HL-60/S4 treated with phorbol 12-myristate 13-acetate at 8.2 ng/mL for 4 days and 3 days (cell line): ENCODE data around the gene CHST4.
"Not testable (repeated sequence)": the region's sequence is repeated elsewhere in the genome, so short reads cannot be mapped to it uniquely, and the experiment has no call there.

Experiments used
- in situ Hi-C: fragments of 300-500 bp; cut with MboI; formaldehyde crosslinking; loops from 2 replicates; pipeline ENCODE4 v1.15.0; 2022; ENCODE audit warnings: low sequenced_read_pairs

Gene CHST4

DNA sequence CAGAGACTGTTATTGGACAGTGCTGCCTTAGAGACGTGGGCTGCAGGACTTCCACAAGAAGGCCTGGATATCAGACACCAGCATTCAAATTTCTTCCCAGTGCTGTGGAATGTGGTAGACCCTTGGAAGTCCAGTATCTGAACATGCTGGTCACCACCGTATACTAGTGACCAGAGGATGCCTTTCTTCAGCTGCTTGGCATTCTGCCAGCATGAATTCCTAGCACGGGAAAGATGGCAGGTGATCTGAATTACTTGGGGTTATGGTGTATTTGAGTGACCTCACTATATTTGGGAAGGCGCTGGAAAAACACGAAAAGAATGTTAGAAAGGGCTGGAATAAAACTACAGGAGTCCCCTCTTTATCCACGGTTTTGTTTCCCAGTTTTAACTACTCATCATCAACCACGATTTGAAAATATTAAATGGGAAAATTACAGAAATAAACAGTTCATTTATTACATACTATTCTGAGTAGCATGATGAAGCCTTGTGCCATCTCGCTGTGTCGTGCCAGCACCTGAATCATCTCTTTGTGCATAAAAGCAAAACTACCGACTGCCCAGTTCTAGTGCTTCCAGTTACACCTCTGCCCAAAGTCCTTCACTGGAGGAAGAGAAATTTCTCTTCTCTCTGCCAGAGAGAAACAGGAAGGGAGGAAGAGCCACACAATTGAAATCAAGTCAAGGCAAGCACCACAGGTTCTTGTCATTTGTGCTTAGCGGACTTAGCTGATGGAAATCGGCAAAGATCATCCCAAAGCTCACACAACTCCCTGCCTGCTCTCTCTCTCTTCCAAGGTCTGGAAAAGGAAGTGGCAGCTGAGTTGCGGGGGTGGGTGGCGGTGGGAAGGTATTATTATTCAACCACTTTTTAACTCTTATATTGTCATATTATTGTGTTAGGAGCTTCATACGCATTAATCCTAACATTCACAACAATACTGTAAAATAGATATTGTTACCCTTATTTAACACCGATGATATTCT, 1.4 kb upstream of the CHST4 start:
- in situ Hi-C loops: no loop called here

DNA sequence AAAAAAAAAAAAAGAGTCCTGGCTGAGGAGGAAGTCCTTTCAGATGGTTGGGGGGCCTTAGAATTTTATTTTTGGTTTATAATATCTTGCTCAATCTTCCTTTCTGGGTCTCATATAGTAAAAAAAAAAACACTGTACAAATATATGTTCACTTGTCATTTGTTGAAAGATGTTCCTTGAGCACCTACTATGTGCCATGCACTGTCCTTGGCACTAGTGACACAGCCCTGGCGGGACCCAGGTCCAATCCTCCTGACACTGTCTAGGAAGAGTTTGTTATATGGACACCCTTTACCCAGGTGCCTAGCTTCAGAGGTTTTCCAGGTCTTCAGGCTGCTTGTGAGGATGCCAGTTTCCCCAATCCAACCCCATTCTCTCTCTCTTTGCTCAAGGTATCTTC, 2.0 kb downstream of the CHST4 start:
- in situ Hi-C loops: no loop called here

DNA sequence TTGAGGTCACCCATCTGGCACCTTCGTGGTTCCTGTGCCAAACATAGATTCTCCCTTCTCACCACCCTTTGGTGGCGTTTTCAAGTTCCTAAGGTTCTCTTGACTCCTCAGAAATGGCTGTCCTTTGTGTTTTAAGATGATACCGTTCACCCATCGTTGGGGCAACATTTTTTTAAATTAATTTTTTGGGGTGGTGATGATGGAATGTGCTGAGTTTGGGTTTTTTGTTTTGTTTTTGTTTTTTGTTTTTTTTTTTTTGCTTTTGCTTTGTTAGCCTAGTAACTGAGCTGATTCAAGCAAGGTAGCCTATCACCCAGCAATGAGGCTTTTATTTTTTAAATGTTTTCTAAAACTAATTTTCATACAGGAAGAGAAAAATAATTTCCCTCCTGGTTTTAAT, 2.6 kb downstream of the CHST4 start:
- in situ Hi-C loops: no loop called here

DNA sequence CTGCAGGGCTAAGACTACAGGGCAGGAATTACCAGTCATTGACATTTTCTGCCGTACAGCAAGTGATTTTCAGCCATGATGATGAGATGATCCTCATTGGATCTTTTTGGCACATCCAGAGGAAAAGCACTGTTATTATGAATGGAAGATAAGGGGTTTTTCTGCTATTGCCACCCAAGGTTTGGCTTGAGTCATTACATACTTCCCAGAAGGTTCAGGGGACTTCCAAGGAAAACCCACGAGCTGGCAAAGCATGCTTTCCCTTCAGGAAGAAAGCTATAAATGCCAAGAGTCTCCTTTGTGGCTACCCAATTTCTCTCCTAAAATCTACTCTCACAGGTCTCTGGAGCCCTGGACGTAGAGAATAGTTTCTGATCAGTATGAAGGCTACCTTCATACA, 6.1 kb downstream of the CHST4 start:
- in situ Hi-C loops: no loop called here

DNA sequence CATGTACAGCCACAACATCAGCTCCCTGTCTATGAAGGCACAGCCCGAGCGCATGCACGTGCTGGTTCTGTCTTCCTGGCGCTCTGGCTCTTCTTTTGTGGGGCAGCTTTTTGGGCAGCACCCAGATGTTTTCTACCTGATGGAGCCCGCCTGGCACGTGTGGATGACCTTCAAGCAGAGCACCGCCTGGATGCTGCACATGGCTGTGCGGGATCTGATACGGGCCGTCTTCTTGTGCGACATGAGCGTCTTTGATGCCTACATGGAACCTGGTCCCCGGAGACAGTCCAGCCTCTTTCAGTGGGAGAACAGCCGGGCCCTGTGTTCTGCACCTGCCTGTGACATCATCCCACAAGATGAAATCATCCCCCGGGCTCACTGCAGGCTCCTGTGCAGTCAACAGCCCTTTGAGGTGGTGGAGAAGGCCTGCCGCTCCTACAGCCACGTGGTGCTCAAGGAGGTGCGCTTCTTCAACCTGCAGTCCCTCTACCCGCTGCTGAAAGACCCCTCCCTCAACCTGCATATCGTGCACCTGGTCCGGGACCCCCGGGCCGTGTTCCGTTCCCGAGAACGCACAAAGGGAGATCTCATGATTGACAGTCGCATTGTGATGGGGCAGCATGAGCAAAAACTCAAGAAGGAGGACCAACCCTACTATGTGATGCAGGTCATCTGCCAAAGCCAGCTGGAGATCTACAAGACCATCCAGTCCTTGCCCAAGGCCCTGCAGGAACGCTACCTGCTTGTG, 10.7 kb downstream of the CHST4 start:
- in situ Hi-C loops: no loop called here

DNA sequence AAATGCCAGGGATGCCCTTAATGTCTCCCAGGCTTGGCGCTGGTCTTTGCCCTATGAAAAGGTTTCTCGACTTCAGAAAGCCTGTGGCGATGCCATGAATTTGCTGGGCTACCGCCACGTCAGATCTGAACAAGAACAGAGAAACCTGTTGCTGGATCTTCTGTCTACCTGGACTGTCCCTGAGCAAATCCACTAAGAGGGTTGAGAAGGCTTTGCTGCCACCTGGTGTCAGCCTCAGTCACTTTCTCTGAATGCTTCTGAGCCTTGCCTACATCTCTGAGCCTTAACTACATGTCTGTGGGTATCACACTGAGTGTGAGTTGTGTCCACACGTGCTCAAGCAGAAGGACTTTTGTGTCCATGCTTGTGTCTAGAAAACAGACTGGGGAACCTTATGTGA, 11.4 kb downstream of the CHST4 start:
- in situ Hi-C loops: no loop called here

DNA sequence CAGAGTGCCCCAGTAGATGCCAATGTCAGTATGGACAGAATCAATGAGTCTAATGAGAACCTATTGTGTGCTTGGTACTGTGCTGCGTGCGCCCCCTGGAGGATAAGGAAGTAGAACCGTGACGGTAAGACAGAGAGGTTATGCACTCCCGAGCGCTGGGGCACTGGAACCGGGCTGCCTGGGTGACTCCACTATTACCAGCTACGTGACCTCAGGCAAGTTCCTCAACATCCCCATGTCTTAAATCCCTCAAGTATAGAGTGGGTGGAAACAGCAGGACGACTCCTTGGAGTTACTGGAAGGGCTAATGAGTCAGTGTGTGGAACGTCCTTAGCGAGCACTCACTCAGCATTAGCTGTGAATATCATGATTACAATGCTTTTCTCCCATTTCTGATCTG, 16.2 kb downstream of the CHST4 start:
- in situ Hi-C loops: no loop called here

DNA sequence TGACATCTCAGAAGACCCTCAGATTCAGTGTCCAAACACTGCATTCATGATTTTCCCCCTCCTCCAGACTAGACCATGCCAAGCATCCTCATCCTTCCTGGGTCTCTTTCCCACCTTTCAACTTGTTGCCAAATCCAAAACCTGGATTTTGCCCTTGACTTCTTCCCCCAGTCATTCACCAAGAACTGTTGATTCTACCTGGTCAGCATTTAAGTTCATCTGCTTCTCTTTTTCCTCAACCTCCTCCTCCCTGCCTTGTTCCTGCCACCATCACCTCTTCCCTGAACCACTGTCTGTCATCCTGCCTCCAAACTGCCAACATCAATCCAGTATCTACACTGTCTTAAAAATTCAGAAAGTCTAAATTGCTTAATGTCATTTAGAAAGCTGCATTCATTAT, 20.9 kb downstream of the CHST4 start:
- in situ Hi-C loops: no loop called here

DNA sequence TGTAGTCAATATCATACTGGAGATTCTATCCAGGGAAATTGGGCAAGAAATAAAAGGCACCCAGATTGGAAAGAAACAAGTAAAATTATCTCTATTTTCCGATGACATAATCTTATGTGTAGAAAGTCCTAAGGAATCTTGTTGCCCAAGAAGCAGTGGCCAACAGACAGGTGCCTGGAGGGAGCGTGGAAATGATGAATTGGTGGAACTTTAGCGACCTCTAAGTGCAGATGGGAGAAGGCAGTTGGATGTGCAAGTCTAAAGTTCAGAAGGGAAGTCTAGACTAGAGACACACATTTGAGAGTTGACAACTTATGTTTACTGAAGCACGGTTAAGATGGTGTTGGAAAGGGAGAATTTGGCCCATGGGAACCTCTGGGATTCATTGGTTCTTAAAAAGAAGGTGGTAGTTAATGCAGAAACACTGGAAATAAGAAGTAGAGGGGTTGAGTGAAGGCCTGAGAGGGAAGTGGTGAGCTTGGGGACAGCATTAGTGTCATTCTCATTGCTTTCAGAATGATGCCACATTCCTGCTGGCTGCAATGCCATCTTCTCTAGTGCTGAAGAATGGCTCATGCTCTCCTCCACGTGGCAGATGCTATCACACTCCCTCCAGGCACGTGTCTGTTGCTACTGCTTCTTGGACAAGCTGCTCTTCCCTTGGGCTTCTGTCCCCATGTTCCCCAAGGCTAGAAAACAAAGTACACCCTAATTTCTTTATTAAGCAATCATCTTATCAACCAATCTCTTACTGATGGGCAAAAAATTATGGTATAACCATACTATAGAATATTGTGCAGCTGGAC, 26.7 kb downstream of the CHST4 start:
- in situ Hi-C loops: no loop called here

DNA sequence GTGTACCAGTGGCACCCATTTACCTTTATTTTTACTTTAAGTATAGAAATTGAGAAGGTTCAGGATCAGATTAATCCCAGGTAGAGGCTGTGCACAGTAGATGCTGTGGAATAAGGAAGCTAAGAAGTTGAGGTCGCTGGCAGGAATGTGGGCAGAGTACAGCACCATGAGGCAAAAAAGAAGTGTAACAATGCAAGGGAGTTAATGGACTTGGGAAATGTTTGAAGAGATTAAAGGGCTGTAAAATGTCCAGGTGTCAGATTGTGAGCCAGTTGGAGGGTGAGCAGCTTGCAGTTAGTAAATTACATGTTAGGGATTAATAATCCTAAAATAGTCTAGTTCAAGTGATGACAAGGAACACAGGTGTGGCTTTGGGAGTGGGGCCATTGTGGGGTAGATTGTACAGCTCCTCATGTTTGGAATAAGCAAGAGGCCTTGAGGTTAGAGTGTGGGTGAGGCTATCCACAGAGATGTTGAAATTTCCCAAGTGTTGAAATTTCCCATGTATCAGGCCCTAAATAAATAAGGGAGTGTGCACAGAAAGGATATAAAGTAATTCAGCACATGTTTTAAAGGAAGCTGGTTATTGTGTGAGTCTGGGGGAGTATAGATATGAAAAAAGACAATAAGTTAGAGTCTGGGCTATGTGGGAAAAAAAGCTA, 29.1 kb downstream of the CHST4 start:
- in situ Hi-C loops: no loop called here

DNA sequence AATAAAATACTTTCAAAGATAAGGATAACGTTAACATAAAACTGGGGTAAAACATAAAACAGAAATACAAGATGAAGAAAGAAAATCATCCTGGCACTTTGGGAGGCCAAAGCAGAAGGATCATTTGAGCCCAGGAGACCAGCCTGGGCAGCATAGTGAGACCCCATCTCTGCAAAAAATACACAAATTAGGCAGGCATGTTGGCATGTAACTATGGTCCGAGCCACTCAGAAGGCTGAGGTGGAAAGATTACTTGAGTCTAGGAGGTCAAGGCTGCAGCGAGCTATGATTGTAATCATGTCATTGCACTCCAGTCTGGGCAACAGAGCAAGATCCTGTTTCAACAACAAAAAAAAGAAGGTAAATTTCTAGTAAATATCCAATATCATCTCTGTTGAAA, 31.1 kb downstream of the CHST4 start:
- in situ Hi-C loops: no loop called here

DNA sequence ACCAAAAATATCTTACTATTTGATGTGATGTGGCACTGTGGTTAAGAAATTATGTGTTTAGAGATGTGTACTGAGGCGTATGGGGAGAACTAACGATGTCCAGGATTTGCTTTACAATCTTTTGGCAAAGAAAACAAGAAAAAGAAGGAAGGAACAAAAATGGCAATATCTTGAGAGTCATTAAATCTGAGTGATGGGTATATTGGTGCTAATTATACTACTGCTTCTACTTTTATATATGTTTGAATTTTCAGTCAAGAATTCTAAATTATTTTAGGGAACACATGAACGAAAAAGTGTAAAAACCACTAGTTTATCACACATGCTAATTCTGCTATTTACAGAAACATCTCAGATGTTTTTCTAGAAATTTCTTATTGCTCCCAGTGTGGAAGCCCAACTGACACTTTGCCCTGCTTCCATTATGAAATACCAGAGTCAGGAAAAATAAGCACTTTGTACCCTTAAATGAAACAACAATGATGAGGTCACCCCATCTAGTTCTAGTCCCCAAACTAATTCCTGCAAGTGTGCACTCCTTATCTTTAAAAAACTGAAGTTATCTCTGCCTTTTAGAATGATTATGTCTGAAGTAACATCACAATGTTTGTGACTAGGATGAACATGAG, 31.8 kb downstream of the CHST4 start:
- in situ Hi-C loops: no loop called here

DNA sequence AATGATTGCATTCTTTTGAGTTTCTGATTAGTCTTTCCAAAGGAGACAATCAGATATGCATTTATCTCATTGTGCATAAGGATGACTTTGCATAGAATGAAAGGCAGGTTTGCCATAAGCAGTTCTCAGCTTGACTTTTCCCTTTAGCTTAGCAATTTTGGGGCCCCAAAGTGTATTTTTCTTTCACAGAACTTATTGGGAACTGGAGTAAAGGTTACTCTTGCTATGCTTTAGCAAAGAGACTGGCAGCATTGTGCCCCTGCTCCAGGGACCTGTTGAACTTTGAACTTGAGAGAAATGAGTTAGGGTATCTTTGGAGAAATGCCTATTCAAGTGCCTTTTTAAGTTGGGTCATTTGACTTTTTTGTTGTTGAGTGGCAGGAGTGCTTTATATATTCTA, 33.6 kb downstream of the CHST4 start:
- in situ Hi-C loops: no loop called here

DNA sequence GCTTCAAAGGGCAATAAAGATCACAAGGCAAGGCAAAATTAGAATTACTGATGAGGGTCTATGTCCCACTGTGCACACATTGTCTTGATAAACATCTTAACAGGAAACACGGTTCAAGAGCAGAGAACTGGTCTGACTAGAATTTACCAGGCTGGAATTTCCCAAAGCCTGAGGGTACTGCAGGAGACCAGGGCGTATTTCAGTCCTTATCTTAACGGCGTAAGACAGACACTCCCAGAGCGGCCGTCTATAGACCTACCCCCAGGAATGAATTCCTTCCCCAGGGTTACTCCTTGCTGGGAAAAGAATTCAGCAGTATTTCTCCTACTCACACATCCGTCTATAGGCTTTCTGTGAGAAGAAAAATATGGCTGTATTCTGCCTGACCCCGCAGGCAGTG, 35.7 kb downstream of the CHST4 start:
- in situ Hi-C loops: not testable (repeated sequence)

DNA sequence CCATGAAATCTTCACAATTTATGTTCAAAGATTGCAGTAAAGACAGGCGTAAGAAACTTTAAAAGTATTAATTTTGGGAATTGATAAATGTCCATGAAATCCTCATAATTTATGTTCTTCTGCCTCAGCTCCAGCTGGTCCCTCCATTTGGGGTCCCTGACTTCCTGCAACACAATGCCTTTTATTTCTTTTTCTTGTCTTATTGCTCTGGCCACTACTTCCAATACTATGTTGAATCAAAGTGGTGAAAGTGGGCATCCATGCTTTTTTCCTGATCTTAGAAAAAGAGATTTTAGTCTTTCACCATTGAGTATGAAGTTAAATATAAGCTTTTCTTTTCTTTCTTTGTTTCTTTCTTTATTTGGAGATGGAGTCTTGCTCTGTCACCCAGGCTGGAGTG, 36.3 kb downstream of the CHST4 start:
- in situ Hi-C loops: no loop called here

DNA sequence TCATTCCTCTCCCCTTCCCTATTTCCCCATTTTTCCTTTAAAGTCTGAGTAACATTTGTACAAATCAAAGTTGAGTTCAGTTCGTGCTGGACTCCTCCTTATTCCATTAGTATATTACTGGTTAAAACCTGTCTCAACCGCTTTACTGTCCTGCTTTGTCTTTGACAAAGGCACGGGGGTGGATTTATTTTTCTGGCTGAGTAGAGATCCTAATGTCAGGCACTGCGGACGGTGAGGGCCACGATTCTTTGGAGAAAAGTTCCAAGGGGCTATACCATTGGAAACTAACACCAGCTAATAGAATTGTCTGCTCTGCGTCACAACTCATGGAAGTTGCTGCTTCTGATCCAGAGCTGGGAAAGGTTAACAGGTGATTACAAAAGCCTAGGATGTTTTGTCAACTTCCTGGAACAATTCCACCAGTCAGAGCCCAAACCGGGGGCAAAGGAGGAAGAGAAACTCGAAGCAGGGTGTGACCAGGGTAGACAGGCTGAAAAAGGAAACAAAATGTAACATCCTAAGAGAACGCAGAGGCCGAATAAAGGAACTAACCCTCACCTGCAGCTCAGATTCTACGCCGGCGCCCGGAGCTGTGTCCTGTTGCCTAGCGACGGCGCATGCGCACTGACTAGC, 38.2 kb downstream of the CHST4 start:
- in situ Hi-C loops: no loop called here

DNA sequence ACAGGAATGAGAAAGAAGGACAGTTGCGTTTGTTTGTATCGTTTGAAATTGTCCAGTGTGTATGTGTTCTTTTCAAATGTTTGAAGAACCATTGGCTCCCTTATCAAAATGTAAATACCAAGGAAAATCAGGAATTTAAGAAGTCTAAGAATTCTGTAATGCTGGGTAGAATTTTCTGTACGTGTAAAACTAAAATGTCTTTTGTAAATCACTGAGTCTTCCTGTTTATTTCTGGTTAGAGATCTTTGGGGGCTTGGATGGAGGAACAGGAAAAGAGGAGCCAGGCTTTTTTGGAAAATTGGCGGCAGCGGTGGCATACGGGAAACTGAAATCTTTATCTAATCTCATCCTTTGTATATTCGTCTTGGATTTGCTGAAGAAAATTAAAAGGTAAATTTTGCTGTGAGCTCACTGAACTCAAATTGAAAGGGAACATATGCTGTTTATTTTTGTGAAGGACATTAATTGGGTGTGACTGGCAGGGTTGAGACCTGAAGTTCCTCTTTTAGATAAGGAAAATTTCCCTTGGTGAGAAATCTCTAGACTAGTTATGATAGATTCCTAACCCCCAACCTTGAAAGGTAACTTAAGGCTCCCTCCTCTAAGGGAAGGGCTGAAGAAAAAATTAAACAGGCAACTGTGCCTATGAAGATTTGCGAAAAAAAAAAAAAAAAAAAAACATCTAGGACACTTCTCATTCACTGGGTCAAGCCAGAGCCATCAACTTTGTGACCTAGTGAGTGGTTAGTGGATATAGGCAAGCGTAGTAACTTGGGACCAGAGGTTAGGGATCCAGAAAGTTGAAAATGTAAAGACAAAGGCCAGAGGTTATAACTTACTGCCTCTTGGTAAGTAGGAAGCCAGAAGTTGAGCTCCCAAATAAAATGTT, 39.8 kb downstream of the CHST4 start:
- in situ Hi-C loops: no loop called here

DNA sequence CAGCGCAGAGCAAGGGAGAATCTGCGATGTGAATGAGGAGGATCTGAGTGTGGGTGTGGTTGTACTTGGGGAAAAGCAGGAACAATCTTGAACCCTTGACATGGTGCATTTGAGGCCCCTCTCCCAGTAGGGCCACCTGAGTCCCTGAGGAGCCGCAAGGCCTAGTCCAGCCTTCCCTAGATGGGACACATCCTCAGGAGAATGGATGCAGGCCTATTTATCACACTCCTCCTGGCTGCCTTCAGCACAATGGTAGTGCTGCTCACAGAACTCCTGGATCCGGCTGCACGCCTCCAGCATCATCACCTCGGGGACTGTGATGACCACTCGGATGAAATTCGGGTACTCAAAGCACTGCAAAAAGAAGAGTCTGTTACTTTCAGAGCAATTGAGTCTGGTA, 41.7 kb downstream of the CHST4 start:
- in situ Hi-C loops: no loop called here

DNA sequence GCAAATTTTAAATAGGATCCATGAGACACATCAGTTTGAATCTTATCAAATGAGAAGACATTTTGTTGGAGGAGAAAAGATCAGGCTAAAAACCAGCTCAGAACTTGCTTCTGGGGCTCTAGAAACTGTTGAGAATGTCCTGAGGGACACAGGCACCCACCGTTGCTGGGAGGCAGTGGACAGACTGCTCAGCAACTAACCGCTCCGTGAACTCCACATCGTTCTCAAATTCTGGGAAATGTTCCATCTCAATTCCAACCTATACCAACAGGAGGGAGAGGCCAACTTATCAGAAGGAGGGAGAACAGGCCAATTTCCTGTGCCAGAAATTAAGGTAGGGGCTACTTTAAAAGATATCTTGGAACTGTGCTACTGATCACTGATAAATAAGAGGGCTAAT, 42.3 kb downstream of the CHST4 start:
- in situ Hi-C loops: no loop called here
